Smooth muscle cell of the brain vasculature (primary cell): ENCODE results near the gene EEF1B2.
"Not testable (repeated sequence)": the region's sequence is repeated elsewhere in the genome, so short reads cannot be mapped to it uniquely, and the experiment has no call there.

Experiments used
- DNase-seq: peaks from one replicate; pipeline ENCODE4 v3.0.0-alpha.2; 2012; ENCODE audit warnings: low read depth, low spot score

EEF1B2 gene

GRCh38 chr2:206159346-206160124 is at the start of gene EEF1B2, which contains the start of gene NDUFS1:
Gene EEF1B2 (plus strand): TSS chr2:206159895. CDS start chr2:206159980, 85 bp downstream.
Gene NDUFS1 (minus strand): TSS chr2:206159444. CDS start chr2:206153678, 5,766 bp downstream.
- DNase-seq, result peak; percentile 98

GRCh38 chr2:206112108-206112507 is 47.6 kb upstream of the EEF1B2 start:
- DNase-seq, result no peak

DNA sequence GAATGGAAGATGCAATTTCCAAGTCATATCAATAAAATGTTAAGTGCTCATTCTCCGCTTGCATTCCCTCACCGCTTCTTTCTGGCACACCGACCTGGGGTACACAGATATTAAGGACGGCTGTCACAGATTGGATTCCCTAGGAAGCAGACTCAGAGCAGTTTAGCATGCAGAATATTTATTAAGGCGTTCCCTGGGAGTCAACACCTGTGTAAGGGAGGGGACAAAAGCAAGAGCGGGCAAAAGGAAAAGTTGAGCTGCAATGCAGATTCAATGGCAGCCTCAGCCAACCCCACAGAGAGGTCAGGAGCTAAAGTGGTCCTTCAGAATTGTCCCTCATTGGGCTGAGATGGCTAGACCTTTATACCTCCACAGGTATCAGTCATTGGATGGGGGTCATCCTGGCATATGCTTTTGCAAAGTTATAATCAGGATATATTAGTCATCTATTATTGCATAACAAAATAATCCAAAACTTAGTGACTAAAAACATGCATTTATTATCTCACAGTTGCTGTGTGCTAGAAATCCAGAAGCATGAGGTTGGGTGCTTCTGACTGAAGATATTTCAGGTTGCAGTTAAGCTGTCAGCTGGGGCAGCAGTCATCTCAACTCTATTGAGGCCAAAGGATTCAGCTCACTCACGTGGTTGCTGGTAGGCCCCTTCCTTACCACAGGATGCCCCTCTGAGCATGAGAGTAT is 46.7 kb upstream of the EEF1B2 start:
- no peak for DNase-seq

DNA sequence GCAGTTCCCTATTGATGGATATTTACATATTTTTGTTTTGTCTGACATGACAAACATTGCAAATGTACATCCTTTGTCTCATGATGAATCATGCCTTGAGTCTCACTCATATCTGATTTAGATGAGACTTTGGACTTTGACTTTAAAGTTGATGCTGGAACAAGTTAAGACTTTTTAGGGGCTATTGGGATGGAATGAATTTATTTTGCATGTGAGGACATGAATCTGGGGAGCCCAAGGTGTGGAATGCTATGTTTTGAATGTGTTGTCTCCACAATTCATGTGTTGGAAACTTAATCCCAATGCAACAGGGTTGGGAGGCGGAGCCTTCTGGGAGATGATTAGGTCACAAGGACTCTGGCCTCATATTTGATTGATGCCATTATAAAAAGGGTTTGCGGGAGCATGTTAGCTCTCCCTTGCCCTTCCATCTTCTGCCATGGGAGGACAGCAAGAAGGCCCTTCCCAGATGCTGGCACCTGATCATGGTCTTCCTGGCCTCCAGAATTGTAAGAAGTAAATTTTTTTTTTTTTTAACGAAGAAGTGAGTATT is 44.6 kb upstream of the EEF1B2 start:
- DNase-seq, result no peak

DNA sequence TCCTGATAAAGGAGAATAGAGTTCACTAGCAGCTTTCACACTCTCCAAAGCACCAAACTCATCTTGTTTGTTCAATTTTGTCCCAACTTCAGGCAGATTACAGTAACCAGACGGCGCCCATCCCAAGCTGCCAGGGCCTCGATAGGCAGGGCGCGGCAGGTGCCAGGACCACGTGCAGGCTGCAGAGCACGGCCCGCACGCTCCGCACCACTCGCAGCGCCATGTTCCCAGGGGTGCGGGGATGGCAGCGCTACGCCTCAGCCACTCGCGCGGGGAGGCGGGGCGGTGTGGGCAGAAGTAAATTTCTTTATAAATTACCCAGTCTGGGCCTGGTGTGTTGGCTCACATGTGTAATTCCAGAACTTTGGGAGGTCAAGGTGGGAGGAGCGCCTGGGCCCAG is 43.4 kb upstream of the EEF1B2 start:
- DNase-seq, result no peak

DNA sequence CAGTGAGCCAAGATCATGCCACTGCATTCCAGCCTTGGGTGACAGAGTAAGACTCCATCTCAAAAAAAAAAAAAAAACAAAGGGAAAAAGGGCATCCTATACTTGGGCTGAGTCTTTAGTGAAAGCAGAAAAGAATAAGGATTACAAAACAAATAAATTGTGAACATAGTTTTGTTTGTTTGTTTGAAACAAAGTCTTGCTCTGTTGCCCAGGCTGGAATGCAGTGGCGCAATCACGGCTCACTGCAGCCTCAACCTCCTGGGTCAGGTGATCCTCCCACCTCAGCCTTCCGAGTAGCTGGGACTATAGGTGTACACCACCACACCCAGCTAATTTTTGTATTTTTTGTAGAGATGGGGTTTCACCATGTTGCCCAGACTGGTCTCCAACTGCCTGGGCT is 37.1 kb upstream of the EEF1B2 start:
- DNase-seq, result not testable (repeated sequence)

DNA sequence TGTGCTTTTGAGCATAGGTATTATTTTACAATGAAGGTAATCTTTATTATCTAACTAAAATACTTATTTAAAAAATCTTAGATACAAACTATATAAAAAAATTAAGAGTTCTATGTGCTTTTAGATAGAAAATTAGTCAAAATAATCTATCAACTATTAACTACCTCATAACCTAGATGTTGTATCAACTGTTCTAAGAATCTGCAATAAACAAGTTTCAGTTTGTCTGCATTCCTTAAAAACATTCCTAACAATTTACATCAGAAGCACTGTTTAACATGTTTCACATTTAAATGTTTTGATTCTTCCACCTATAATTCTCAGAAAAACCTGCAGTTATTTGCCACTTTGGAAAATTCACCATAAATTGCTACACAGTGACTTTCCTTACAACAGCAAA is 33.8 kb upstream of the EEF1B2 start:
- DNase-seq, result no peak

DNA sequence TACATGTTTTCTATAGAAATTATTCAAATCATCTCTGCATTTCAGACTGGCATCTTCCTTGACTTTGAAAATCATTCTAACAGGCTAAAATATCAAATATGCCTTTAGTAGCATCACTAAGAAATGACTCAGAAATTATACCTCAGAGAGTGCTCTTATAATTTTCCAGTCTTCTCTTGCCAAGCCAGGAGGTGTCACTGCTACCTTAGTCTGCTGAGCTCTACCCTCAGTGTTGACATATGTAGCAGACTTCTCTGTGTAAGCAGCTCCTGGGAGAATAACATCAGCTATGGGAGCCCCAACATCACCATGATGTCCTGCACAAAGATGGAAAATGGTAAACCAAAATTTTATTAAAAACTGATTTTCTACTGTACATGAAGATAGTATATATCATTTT is 32.0 kb upstream of the EEF1B2 start:
- DNase-seq, result no peak

DNA sequence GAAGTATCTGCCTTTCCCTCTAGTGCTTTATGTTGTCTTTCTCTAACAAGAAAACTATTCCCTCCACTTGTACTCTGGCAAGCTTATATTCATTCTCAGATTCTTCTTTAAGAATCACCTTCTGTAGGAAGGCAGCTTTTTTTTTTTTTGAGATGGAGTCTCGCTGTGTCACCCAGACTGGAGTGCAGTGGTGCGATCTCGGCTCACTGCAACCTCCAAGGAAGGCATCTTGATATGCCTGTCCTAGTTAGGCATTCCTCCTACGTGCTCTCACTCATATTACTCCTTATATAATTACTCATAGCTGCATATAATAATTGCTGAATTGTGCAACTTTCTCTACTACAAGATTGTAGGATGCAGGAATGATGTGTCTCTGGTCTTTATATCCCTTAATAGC is 16.2 kb upstream of the EEF1B2 start:
- DNase-seq, result no peak

- DNase-seq, result no peak
These were observed 15.3 kb upstream of the EEF1B2 start for GRCh38 chr2:206144383-206144782.

DNA sequence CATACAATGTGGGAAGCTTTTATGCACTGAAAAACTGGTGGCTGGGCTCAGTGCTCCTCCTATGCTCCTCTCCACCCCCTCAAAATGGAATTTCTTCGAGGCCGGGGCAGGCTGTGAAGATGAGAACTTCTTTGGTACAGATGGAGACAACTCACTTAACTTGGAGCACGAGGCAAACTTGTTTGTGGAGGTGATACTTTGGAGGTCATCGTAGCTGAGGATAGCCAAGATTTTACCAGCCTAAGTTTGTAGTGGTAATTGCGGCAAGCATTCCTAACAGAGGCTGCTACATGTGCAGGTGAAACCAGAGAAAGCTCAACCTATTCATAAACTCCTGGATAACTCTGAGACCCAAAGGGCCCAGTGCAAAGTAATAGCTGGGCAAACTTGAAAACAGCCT is 14.0 kb upstream of the EEF1B2 start:
- no peak for DNase-seq

DNA sequence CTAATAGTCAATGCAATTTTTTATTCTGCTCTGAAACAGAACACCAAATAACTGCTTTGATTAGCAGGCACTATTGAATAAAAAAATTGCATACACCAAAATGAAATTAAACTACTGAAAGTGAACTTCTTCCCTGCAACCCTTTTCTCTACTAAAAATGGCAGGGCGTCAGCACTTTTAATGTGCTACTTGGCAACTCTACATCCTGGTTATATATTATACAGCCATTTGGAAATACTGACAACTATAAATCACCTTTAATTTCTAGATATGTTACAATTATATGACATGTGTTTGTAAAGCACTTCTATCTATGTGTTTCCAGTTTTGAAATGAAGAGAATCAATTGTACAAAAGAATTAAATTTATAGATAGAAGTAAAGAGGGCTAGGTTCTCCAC is 10.4 kb upstream of the EEF1B2 start:
- no peak for DNase-seq

- no peak for DNase-seq
These were observed 9.5 kb upstream of the EEF1B2 start for GRCh38 chr2:206150168-206150567.

DNA sequence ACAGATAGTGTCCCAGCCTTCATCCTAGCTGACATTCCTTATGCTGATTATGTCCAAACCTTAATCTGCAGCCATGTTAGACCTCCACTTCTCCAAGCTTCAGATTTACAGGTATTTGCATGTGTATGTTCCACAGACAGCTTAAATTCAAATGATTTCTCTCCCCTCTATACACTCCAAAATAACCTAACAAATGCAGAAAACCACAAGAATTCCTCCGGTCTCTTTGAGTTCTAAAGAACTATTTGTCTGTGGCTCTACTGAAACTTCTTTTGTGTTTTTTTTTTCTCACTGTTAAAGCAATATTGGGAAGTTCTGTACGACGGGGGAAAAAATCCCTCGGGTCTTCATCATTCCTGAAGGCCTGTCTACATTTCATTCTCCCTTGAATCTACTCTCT is 9.1 kb upstream of the EEF1B2 start:
- no peak for DNase-seq

DNA sequence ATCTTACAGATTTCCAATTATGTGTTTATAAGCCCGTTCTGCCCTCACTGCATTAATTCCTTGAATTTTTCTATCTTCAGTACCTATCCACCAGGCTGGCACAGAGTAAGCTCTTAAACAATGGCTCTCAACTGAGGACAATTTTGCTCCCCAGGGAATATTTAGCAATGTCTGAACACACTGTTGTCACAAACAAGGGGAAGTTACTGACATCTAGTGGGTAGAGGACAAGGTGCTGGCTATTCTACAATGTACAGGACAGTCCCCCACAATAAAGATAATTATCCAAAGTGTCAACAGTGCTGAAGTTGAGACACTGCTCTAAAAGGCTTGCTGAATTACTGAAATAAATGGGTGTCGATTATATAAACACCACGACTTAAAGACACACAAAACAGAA is 5.5 kb upstream of the EEF1B2 start:
- DNase-seq, result no peak

- not testable (repeated sequence) for DNase-seq
These were observed 2.7 kb upstream of the EEF1B2 start for GRCh38 chr2:206157014-206157413.

GRCh38 chr2:206158563-206159345 is 941 bp upstream of the EEF1B2 start:
- DNase-seq, result no peak

DNA sequence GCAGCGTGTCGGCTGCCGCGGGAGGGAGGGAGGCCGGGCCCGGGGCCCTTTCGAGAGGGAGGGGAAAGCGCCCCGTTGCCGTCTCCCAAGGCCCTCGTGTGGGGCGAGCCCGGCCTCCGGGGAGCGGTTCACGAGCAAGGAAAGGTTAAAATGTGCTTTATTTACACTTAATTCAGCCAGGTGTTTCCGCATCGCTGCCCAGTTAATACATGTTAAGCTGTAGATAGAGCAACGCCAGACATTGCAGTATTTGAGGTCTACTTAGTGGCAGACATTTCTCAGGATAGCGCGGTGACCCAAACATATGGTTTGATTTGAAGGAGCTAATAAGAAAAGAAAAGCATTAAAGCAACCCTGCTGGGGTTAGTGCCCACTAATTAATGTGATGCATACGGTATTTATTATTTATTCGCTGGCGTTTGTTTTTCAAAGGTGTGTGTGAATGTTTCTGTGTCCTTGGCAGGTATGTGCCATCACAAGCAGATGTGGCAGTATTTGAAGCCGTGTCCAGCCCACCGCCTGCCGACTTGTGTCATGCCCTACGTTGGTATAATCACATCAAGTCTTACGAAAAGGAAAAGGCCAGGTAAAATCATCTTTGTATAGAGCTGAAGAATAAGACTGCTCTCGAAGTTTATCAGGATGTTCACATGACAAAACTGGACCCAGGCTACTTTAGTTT is 571 bp downstream of the EEF1B2 start:
- no peak for DNase-seq

GRCh38 chr2:206160807-206161179 is 1.1 kb downstream of the EEF1B2 start:
- no peak for DNase-seq

GRCh38 chr2:206162401-206162800 is 2.7 kb downstream of the EEF1B2 start:
- not testable (repeated sequence) for DNase-seq

DNA sequence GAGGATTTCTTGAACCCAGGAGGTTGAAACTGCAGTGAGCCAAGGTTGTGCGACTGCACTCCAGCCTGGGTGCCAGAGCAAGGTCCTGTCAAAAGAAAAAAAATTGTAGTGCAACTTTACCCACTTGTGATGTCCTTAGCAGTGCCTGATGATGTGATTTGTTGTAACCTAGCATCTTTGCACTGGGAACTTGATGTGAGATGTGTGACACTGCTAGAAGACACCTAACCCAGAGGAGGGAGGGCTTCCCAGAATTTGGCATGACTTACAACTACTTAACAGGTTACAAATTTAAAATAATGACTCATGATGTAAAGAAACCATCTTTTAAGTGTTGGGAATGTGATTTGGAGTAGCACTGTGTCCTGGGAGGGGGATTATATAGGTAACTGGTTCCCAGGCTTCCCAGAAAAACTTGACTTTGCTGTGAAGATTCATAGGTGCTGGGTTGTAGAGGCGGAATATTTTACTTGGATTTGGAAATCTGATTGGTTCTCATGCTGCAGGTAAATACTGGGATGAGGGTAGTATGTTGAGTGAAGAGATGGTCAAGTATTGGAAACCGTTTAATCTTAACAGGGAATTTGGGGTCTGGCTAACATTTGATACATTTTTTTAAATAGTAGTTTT is 3.7 kb downstream of the EEF1B2 start:
- no peak for DNase-seq
